ENCODE results near the gene C1orf174.

Gene C1orf174

DNA sequence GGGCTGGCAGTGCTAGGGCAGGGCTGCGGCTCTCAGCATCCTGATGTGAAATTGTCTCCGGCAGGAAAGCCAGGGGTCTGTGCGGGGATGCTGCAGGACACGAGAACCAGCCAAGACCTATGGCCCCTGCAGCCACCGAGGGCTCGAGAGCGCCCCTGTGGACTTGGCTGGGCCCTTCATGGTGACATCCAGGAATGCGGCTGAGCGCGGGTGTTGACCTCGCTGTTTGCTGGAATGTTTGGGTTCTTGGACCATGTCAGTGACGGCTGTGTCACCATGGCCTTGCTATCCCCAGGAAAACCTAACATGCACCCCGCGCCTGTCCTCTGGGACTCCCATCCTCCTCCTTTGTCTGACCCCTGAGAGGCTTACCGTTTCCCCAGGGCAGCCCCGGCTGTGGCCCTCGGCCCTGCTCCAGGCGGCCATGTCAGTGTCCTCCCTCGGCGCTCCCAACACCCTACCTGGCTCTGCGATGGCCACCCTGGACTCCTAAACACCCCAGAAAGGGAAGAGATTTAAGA is 14.3 kb upstream of the C1orf174 start:
- no peaks in the 10 kb centered on the region for H3K27me3 ChIP-seq (ENCODE audit: control insufficient read depth, insufficient read depth, low read length)

GRCh38 chr1:3912809-3913685 is 13.0 kb upstream of the C1orf174 start:
- no peaks in the 10 kb centered on the region for H3K36me3 ChIP-seq (ENCODE audit: insufficient read depth, low read length)
- H3K9me3 ChIP-seq (replicated peaks; ENCODE audit: low read length), result no peaks in the 10 kb centered on the region
- H3K4me2 ChIP-seq (ENCODE audit: low read length), result no peak overlapping the region
- no peak overlapping the region for H3K9ac ChIP-seq (ENCODE audit: low read depth, low read length)
- H3K27me3 ChIP-seq (ENCODE audit: control insufficient read depth, insufficient read depth, low read length), result no peaks in the 10 kb centered on the region
- H3K4me1 ChIP-seq (ENCODE audit: control insufficient read depth, insufficient read depth, low read length), result no peaks in the 10 kb centered on the region
- no peak overlapping the region for H3K4me3 ChIP-seq (ENCODE audit: low read length)

More for the DNA sequence above, 14.3 kb upstream of the C1orf174 start:
- no peak overlapping the region for H3K4me2 ChIP-seq (ENCODE audit: low read length)
- no peaks in the 10 kb centered on the region for H3K4me1 ChIP-seq (ENCODE audit: control insufficient read depth, insufficient read depth, low read length)
- no peaks in the 10 kb centered on the region for H3K9me3 ChIP-seq (replicated peaks; ENCODE audit: low read length)
- H3K9ac ChIP-seq (ENCODE audit: low read depth, low read length), result no peak overlapping the region
- no peaks in the 10 kb centered on the region for H3K36me3 ChIP-seq (ENCODE audit: insufficient read depth, low read length)
- no peak overlapping the region for H3K4me3 ChIP-seq (ENCODE audit: low read length)

DNA sequence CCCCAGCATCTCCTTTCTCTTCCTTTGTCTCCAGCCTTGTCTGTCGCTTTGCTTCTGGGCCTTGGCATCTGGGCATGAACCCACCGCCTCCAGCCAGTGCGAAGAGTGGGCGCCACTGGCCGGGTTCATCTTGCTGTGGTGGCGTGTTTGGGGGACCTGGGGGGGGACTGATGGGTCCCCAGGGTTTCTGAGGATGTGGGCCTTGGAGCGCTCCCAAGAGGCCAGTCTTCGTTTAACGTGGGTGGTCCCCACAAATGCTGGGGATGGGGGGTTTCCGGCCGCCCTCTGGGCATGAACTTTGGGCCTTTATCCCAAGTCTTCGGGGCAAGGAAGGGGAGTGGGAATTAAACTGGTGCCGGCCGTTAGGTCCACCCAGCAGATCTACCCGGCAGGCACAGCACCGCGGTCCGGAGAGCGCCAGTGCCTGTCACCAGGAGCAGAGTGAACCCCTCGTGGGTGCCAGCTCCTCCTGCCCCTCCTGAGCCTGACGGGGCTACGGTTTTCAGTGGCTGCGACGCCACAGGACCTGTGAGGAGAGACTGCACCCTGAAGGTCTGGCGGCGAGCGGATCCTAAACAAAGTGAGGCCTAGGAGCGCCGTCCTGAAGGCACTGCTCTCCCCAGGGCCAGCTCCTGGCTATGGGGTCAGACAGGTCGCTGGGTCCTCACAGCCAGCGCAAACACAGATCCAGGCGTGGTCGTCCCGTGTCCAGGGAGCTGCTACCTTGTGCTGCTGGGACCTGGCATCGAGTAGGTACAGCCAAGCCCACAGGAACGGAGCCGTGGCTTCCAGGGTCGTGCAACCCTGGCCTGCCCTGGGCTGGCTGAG is 12.1 kb upstream of the C1orf174 start:
- no peak overlapping the region for H3K9ac ChIP-seq (ENCODE audit: low read depth, low read length)
- no peaks in the 10 kb centered on the region for H3K4me1 ChIP-seq (ENCODE audit: control insufficient read depth, insufficient read depth, low read length)
- no peak overlapping the region for H3K4me2 ChIP-seq (ENCODE audit: low read length)
- H3K9me3 ChIP-seq (replicated peaks; ENCODE audit: low read length), result no peaks in the 10 kb centered on the region
- no peaks in the 10 kb centered on the region for H3K27me3 ChIP-seq (ENCODE audit: control insufficient read depth, insufficient read depth, low read length)
- H3K36me3 ChIP-seq (ENCODE audit: insufficient read depth, low read length), result no peaks in the 10 kb centered on the region
- no peak overlapping the region for H3K4me3 ChIP-seq (ENCODE audit: low read length)

DNA sequence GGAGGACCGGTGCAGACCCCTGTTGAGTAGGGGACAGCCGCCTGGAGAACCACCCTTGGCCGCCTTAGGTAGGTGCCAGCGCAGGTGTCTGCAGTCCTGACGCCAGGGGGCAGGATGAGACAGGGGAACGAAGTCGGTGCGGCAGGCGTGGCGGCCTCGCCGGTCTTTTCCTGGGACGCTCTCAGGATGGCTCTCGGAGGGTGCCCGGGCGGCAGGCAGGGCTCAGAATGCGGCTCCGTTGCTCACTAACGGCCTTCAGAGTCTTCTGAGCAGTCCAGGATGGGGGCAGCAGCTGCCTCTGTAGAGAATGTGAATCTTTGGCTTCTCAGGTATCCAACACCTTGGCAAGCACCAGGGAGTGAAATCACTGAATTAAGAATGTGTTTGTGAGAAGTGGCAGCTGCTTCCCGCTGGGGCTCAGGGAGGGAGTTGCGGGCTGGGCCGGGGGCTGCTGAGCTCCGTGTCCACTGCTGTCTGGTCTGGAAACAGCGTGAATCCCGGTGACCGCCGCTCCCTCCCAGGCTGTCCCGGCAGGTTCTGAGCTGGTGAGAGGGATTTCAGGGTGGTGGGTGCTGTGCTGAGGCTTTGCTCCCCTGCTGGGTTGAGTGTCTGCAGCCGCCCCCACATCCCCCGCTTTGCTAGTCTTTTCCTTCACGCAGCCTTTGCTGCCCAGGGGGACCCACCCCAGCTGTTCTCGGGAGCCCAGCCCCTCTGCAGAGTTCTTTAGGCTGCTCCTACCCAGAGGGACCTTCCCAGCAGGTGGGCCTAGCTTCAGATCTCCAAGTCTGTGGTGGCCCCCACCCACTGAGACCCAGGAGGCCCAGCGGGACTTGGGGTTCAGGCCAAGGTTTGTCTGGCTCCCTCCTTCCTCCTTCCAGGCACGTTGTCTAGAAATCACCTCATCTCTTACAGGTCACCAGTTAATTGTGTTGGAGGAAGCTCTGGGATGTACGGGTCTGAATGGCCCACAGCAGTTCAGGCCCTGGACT is 11.1 kb upstream of the C1orf174 start:
- Histone ChIP-seq H3K9ac (ENCODE audit: low read depth, low read length) (no peak overlapping the region), H3K9me3 (replicated peaks; ENCODE audit: low read length) (no peaks in the 10 kb centered on the region), H3K4me3 (ENCODE audit: low read length) (no peak overlapping the region), H3K4me1 (ENCODE audit: control insufficient read depth, insufficient read depth, low read length) (no peaks in the 10 kb centered on the region), H3K27me3 (ENCODE audit: control insufficient read depth, insufficient read depth, low read length) (no peaks in the 10 kb centered on the region), H3K4me2 (ENCODE audit: low read length) (peak overlapping the region; percentile 40), H3K36me3 (ENCODE audit: insufficient read depth, low read length) (no peaks in the 10 kb centered on the region)

- Histone ChIP-seq H3K36me3 (ENCODE audit: insufficient read depth, low read length) (no peaks in the 10 kb centered on the region), H3K9ac (ENCODE audit: low read depth, low read length) (no peak overlapping the region), H3K4me2 (ENCODE audit: low read length) (no peak overlapping the region), H3K27me3 (ENCODE audit: control insufficient read depth, insufficient read depth, low read length) (no peaks in the 10 kb centered on the region), H3K4me3 (ENCODE audit: low read length) (no peak overlapping the region), H3K9me3 (replicated peaks; ENCODE audit: low read length) (no peaks in the 10 kb centered on the region), H3K4me1 (ENCODE audit: control insufficient read depth, insufficient read depth, low read length) (no peaks in the 10 kb centered on the region)
Measured at GRCh38 chr1:3910049-3910731, 10.1 kb upstream of the C1orf174 start.

- Histone ChIP-seq H3K4me1 (ENCODE audit: control insufficient read depth, insufficient read depth, low read length) (no peaks in the 10 kb centered on the region), H3K9ac (ENCODE audit: low read depth, low read length) (no peak overlapping the region), H3K36me3 (ENCODE audit: insufficient read depth, low read length) (no peaks in the 10 kb centered on the region), H3K9me3 (replicated peaks; ENCODE audit: low read length) (no peaks in the 10 kb centered on the region), H3K4me2 (ENCODE audit: low read length) (no peak overlapping the region), H3K4me3 (ENCODE audit: low read length) (no peak overlapping the region), H3K27me3 (ENCODE audit: control insufficient read depth, insufficient read depth, low read length) (no peaks in the 10 kb centered on the region)
Measured at GRCh38 chr1:3909615-3910014, 9.5 kb upstream of the C1orf174 start.

GRCh38 chr1:3908886-3909517 is 8.9 kb upstream of the C1orf174 start:
- no peaks in the 10 kb centered on the region for H3K9me3 ChIP-seq (replicated peaks; ENCODE audit: low read length)
- no peak overlapping the region for H3K4me3 ChIP-seq (ENCODE audit: low read length)
- no peaks in the 10 kb centered on the region for H3K27me3 ChIP-seq (ENCODE audit: control insufficient read depth, insufficient read depth, low read length)
- no peaks in the 10 kb centered on the region for H3K4me1 ChIP-seq (ENCODE audit: control insufficient read depth, insufficient read depth, low read length)
- H3K9ac ChIP-seq (ENCODE audit: low read depth, low read length), result no peak overlapping the region
- no peaks in the 10 kb centered on the region for H3K36me3 ChIP-seq (ENCODE audit: insufficient read depth, low read length)
- H3K4me2 ChIP-seq (ENCODE audit: low read length), result no peak overlapping the region

DNA sequence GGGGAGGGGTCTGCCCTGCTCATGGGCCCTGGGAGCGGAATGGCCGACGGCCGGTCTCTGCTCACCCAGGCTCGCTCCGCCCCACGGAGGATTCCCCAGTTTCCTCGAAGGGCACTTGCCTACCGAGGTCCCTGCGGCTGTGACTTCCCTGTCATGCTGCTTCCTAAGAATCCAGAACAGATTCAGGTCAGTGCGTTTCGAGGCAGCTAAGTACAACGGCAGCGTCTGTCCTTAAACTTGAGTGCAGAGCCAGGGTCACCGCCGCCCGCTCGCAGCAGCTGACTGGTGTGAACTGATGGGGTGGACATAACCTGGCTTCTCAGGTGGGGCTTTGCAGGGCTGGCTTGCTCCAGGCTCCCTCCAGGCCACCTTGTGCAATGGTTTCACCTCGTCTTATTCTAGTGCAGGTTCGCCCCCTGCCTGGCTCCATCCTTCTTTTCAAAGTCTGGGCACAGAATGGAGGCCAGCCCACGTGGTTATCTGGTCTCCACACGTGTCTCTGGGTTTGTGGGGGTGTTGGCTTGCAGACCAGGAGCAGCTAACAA is 7.6 kb upstream of the C1orf174 start:
- H3K9me3 ChIP-seq (replicated peaks; ENCODE audit: low read length), result no peaks in the 10 kb centered on the region
- H3K9ac ChIP-seq (ENCODE audit: low read depth, low read length), result no peak overlapping the region
- H3K36me3 ChIP-seq (ENCODE audit: insufficient read depth, low read length), result no peaks in the 10 kb centered on the region
- H3K4me1 ChIP-seq (ENCODE audit: control insufficient read depth, insufficient read depth, low read length), result peaks cover 11% of the 10 kb centered on the region
- H3K27me3 ChIP-seq (ENCODE audit: control insufficient read depth, insufficient read depth, low read length), result no peaks in the 10 kb centered on the region
- no peak overlapping the region for H3K4me3 ChIP-seq (ENCODE audit: low read length)
- no peak overlapping the region for H3K4me2 ChIP-seq (ENCODE audit: low read length)

GRCh38 chr1:3907031-3907534 is 7.0 kb upstream of the C1orf174 start:
- Histone ChIP-seq H3K9ac (ENCODE audit: low read depth, low read length) (no peak overlapping the region), H3K9me3 (replicated peaks; ENCODE audit: low read length) (no peaks in the 10 kb centered on the region), H3K27me3 (ENCODE audit: control insufficient read depth, insufficient read depth, low read length) (no peaks in the 10 kb centered on the region), H3K4me2 (ENCODE audit: low read length) (no peak overlapping the region), H3K4me1 (ENCODE audit: control insufficient read depth, insufficient read depth, low read length) (peaks cover 14% of the 10 kb centered on the region), H3K4me3 (ENCODE audit: low read length) (no peak overlapping the region), H3K36me3 (ENCODE audit: insufficient read depth, low read length) (no peaks in the 10 kb centered on the region)

- Histone ChIP-seq H3K9me3 (replicated peaks; ENCODE audit: low read length) (no peaks in the 10 kb centered on the region), H3K4me1 (ENCODE audit: control insufficient read depth, insufficient read depth, low read length) (peaks cover 14% of the 10 kb centered on the region), H3K27me3 (ENCODE audit: control insufficient read depth, insufficient read depth, low read length) (no peaks in the 10 kb centered on the region), H3K36me3 (ENCODE audit: insufficient read depth, low read length) (no peaks in the 10 kb centered on the region), H3K4me2 (ENCODE audit: low read length) (no peak overlapping the region), H3K9ac (ENCODE audit: low read depth, low read length) (no peak overlapping the region), H3K4me3 (ENCODE audit: low read length) (no peak overlapping the region)
Measured at GRCh38 chr1:3906672-3907020, 6.6 kb upstream of the C1orf174 start.

Data from skeletal muscle satellite cell (primary cell).